GM19438 (cell line): ENCODE data around the gene EIF4G3.

Source experiments
- ATAC-seq: cut with Tn5 transposase; IDR thresholded peaks from one replicate; pipeline ENCODE4 v1.9.1; 2021; ENCODE audit warnings: low read depth; ENCODE audit not compliant: unreplicated experiment

EIF4G3 gene

DNA sequence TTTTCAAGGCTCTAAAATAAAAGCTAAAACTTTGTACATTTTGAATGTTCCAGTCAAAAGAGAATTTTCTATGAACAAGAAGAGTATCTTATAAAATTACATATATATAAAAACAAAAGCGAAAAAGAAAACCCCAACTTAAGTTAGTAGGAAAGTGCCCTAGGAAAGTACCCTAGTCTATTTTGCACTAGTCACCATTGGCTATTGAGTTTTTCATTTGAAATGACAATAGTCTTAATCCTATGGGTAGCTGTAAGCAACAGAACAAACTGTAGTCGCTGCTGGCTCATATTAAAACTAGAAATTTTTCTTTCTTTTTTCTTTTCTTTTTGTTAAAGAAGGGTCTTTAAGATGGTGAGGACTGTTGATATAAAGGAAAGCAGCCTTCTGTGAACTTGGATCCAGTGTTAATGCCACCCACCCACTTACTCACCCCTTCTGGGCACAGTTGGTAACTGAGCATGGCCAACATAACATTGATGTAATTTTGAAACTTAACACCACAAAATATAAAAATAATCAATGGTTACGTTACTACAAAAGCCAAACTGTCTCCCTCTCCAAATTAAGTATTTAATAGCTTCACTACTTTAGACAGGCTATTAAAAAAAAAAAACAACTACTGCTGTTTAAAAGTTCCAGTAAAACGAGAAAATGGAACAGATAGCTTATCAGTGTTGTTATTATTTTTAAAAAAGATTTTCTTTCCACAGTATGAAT lies 177.0 kb downstream of the EIF4G3 start:
- no peak for ATAC-seq

DNA sequence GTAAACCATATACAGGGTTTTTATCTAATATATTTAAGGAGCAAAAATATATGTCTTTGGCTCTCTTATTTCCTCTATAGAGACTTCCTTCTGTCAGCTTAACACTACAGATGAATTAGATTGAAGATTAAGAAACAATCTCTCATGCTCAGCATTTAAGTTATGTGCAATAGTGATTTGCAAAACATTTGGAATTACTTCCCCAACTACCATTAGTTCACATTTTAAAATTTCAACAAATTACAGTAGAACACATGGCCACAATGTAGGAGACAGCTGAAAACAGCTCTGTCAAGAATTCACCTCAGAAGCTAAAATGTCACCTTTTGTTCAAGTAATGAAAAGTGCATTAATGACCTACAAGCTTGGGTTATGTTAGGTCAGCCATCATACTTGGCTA lies 177.9 kb downstream of the EIF4G3 start:
- no peak for ATAC-seq

DNA sequence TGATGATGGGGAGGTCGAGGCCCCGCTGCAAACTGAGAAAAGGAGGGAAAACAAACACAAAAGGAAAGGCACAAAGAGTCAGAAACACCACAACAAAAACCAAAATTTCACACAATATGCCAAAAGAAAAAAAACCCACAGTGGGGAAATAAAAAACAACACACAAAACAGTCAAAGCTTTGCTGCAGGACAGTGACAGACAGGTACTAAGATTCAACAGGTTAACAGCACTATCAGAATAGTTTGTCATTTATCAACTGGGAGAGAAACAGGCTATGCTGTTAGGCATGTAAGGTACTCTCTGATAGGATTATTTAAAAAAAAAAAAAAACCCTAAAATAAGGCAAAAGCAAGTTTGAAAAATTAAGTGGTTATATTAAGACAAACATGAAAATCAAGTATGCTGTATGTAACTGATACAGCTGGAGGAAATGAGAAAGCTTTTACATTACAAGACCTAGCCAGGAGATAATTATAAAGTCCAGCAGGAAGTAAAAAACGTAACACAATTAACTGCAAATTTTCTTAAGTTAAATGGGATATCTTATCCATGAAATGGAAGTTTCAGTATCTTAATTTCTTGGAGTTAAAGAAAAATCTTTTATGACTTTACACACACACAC lies 179.0 kb downstream of the EIF4G3 start:
- ATAC-seq, result no peak

DNA sequence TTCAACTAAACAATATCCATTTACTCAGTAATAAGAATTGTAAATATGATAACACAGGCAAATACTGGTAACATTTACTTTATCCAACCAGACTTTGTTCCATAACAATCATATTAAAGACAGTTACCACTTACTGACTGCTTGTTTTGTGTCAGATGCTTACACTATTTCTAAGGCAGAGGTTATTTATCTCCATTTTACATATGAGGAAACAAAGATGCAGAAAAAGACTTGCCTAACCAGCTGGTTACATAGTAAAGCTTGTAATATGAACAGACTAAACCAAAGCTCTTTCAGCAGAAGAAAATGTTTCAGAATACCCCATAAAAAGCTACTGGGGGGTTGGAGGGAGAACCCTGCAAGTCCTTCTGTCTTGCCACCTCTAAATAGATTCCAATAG lies 180.1 kb downstream of the EIF4G3 start:
- no peak for ATAC-seq

DNA sequence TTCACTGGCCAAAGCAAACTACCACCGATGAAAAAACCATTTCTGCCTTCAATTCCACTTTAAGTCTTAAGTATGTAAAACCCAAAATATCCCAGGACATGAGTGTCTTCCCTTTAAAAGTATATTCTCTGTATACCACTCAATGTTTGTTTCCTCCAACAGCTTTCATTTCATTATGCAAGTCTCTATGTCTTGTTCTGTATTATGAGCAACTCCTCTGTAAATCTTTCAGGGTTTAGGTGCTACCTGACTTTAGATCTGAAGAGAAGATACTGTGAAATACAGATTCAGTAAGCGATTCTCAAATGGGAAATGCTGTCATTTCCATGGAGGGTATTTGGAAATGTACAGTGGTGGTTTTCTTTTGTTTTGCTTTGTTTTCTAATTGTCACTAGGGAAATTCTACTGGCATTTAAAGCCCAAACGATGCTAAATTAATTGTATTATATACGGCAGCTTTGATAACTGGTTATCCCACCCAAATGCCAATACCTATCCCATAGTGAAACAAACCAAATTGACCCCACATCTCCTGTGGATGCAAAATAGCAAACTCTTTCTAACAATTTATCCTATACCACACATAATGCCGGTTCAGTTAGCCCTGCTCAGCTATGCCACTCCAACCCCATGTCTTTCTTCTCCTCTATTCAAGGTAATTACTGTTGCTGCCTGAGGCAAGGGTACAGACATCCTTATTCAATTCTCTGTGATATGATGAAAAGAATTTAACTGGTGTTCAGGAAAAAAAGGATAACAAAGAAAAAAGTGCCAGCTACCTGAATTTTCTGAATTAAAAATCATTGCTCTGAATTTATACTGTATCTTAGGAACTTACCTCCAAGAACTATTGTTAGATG lies 182.8 kb downstream of the EIF4G3 start:
- ATAC-seq, result no peak

DNA sequence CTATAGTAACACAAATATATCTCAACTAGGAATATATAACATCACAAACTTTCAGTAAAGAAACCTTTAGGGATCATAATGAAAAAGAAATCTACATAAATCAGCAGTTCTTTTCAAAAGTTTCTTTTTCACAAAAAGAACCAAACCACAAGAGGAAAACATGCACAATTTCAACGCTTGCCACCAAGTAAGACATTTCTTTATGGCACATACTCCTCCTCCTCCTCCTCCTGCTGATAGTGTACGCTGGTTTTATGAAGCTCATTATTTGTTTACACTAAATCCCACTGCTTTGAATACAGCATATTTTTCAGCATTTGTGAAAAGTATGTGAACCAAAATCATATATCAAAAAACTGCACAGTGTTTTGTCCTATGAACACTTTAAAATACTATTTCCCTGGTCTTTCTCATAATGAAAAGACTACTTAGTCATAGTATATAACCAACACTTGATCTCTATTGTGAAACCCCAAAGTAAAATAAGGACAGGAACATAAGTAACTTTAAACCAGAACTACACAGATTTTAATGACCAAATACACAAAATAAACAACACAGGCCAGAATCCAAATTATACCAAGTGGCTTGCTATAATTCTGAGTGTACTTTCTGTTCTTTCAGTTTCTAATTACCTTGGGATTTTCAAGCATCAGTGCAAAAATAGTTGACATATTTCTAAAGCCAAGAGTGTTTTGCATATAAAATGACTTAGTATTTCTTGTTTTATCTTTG lies 184.2 kb downstream of the EIF4G3 start:
- ATAC-seq, result no peak

DNA sequence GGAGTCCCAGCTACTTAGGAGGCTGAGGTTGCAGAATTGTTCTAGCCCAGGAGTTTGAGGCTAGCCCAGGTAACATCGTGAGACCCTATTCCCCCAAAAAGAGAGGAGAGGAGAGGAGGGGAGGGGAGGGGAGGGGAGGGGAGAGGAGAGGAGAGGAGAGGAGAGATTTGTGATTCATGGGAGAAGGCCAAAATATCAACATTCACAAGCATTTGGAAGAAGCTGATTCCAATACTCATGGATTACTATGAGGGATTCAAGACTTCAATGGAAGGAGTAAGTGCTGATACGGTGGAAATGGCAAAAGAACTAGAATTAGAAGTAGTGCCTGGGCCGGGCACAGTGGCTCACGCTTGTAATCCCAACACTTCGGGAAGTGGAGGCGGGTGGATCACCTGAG lies 187.8 kb downstream of the EIF4G3 start:
- no peak for ATAC-seq

DNA sequence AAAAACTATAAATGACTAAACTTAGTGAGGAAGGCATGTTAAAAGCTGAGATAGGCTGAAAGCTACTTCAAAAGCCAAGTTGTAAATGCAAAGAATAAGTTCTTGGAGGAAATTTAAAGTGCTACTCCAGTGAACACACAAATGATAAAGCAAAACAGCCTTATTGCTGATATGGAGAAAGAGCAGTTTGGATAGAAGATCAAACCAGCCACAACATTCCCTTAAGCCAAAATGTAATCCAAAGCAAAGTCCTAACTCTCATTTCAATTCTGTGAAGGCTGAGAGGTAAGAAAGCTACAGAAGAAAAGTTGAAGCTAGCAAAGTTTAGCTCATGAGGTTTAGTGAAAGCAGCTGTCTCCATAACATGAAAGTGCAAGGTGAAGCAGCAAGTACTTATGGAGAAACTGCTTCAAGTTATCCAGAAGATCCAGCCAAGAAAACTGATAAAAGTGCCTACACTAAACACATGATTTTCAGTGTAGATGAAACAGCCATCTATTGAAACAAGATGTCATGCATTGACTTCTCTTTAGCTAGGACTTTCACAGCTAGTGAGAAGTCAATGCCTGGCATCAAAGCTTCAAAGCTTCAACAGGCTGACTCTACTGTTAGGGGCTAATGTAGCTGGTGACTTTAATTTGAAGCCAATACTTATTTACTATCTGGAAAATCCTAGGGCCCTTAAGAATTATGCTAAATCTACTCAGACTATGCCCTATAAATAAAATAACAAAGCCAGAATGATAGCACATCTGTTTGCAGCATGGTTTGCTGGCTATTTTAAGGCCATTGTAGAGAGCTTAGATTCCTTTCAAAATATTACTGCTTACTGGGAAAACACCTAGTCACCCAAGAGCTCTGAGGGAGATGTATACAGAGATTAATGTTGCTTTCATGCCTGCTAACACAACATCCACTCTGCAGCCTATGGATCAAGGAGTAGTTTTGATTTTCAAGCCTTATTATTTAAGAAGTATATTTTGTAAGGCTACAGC lies 188.6 kb downstream of the EIF4G3 start:
- no peak for ATAC-seq

DNA sequence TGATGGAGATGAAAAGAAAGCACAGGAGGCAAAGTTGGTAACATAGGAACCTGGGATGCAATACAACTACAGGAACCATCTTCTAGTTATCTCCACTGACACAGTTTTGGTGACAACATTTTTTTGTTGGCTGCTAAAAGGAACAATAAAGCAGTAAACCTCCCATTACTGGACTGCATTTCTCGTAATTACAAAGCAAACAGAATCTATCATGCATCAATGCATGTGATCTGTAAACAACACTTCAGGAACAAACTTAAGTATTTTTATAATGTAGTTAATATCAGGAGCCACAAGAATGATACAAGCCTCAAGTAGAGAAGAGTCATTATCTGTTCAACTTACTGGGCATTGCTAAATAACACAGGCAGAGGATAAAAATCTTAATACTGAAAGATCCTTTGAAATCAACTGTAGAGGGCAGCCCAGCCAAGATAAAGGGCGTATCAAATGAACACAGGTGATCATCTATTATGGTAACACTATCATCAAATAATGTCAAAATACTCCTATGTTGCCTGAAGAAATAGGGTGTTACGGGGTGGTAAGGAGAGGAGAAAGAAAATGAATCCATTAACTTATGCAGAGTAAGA lies 193.3 kb downstream of the EIF4G3 start:
- ATAC-seq, result no peak

DNA sequence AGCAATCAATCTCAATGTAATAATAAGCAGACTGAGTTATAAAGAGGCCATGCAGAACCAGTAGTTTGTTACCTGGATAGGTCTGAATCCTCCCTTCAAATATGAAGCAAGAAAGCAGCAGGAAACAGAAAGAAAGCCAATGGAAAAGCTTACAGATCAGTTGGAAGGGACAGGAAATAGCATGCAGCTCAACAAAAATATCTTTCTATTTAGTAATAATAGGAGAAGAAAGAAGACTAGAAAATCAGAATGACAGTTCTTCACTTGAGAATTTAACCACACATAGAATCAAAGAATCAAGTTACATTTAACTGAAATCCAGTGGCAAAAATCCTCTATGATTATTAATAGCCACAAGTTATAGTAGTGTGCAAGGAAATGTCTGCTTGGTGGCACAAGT lies 194.4 kb downstream of the EIF4G3 start:
- no peak for ATAC-seq

DNA sequence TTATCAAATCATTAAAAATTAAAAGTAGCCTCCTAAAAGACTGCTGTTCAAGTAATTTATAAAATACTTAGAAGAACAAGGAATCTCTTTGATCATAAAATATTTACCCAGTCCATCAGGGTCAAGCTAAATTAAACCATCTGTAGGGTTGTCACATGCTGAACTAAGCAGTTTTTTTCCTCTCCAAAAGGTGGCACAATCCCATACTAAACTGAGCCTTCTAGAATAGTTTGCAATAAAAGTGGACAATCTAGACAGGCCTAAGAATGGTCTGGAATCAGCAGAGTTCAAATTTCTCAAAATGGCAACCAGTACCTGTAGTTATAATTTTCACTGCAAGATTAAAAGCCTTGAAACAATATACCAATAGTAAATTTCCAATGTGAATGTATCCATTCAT lies 194.8 kb downstream of the EIF4G3 start:
- no peak for ATAC-seq

DNA sequence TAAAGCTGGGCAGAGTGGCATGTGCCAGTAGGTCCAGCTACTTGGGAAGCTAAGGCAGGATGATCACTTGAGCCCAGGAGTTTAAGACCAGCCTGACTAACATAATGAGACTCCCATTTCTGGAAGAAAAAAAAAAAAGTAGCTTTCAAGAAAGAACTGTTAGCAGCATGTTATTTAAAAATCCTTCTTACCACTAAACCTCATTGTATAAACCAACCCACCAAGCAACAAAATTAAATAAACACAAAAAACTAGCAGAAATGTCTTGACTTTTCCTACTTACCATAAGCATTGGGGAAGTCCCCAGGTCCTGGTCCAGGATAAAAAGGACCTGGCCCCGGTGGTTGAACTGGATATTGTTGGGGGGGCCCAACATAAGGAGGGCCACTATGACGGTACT lies 196.6 kb downstream of the EIF4G3 start:
- ATAC-seq, result no peak

DNA sequence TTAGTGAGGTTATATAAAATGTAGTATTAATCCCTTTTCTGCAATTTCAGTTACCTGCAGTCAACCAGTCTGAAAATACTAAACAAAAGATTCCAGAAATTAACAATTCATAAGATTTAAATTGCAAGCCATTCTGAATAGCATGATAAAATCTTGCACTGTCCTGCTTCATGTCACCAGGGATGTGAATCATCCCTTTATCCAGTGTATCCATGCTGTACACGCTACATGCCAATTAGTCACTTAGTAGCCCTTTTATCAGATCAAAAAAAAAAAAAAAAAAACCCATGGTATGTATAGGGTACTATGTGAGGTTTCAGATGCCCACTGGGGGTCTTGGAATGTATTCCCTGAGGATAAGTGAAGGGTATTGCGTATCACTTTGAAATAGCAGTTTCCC lies 198.3 kb downstream of the EIF4G3 start:
- ATAC-seq, result no peak

DNA sequence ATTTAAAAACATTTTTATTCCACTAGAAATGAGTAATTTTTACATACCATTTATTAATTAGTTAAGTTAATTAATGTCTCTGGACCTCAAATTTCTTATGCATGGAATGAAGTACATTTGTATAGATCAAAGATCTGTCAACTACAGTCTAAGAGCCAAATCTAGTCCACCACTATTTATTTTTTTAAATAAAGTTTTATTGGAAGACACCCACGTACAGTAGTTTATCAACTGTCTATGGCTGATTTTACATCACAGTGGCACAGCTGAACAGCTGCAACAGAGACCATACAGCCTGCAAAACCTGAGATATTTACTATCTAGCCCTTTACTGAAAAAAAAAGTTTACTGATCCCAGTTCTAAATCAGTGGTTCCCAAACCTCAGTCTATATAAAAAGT lies 201.0 kb downstream of the EIF4G3 start:
- ATAC-seq, result no peak

DNA sequence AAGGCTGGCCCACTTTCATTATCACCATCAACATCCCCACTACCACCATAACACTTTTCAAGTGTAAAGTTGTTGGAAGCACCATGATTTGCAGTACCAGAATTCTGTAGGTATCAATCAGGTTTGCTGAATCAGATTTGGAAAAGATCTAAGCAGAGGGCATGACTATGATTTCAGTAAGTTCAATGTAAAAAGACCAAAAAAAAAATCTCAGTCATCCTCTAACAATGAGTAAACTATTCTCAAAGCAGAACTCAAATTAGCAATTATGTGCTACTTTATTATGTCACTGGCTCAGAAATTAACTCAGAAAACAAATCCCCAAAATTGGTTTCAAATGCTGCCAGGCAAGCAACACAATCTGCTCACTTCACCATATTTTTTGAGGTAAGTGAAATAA lies 201.7 kb downstream of the EIF4G3 start:
- ATAC-seq, result no peak

DNA sequence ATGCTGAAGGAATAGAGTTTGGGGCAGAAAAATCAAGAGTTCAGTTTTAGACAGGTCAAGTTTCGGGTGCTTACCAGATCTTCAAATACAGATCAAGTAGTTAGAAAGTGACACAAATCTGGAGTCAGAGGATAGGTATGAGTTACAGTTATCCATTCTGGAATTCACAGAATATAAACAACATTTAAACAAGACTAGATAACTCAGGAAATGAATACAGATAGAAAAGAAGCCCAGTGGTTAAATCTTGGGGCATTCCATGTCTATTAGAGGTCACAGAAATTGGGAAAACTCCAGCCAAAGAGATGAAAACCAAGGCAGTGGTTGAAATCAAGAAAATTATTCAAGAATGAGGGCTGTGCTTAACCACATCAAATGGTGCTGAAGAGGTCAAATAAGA lies 202.6 kb downstream of the EIF4G3 start:
- no peak for ATAC-seq

DNA sequence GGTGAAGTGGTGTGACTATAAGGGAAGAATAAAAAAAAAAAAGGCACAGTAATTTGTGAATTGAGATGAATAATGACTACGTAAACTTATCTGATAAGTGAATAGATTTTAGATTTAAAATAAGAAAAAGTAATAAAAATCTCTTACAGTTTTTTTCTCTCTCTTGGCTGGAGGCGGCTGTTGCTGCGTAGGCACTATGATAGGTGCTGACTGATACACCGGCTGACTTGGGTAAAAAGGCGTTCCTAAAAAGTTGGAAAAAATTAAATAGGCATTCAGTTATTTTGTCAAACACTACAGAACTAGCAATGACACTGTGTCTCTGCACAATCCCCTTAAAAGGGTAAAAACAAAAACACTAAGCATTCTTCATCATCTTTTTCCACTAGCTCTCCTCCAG lies 203.8 kb downstream of the EIF4G3 start:
- ATAC-seq, result no peak

DNA sequence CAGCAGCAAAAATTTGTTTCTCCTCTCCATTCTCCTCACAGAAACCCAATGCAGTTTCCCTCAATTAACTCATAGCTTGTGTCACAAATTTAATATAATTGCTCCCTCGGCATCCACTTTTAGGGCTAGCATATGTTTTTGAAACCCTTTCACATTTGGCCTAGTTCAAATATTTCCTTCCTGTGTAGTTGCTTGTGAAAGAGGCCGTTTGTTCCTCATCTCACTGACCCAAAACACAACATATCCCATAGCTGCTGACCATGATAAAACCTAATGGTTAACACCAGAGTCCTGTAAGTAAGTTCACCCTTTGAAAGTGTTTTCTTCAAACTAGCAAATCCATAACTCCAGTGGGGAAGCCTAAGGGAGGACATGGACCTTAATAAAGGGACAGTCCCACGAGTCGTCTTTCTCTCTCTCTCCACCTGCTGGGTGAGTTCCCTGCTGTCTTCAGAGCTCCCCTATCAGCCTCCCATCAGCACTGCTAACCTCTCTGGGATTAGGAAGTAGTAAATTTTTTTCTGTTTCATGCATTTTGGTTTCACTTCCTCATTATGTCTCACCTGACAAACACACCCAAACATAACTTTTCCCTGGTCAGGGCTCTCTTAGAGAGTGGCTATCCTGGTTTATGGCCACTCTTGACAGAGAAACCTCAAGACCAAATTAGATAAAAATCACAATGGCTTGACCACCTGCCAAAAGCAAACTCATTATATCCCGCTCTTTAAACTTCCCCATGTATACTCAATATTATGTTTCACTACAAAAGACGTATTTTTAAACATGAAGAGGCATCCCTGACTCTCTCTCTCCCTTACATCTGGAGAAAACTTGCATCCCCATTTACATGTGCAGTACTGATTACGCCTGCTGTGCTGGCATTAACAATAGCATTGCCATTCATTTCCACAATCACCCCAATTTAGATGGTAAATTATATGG lies 211.9 kb downstream of the EIF4G3 start:
- ATAC-seq, result peak; percentile 71
